Measurements from ENCODE around the gene GNA14.
"Not testable (repeated sequence)": the region's sequence is repeated elsewhere in the genome, so short reads cannot be mapped to it uniquely, and the experiment has no call there.

Gene GNA14

DNA sequence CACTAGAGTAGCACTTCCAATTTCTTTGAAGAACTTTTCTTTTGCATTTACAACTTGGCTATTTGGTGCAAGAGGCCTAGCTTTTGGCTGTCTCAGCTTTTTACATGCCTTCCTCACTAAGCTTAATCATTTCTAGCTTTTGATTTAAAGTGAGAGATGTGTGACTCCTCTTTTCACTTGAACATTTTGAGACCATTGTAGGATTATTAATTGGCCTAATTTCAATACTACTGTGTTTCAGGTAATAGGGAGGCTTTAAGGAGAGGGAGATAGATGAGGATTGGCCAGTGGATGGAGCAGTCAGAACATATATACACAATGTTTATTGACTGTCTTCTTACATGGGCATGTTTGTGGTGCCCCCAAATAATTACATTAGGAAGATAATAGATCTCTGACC is 161.7 kb downstream of the GNA14 start:
- DNase-seq: peak; percentile 37

DNA sequence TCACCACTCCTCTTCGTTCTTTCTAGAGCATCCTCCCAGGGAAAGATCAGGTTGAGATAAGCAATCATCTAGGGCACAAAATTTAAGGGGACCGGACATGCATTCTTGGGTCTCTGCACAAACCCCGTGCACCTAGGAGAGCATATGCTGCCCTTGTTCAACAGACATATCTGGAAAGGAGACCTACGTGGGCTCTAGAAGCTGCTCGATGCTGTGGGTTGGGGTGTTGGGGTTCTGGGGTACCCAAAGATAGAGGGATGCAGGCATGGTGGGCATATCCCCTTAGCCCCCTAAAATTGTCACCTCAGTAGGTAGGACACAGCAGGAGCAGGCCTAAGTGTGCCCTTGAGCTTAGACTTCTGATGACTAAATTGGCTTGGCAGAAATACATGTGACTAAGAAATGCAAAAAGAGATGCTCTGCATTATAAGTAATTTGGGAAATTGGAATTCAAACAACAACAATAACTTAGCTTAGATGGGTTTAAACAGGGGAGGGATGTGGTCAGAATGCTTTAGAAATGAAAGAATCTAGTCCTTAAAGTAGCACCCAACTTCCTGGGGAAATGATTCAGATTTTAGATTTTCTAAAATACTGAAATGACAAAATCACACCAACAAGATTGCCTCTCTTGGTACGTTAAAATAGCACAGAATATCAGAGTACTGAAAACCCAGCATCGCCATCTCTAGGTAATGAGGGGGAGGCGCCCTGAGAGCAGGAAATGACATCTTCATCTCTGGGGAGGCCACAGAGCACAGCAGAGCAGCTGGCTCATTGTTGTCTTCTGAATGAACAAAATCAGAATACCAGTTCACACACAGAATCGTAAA is 172.3 kb downstream of the GNA14 start:
- peak; percentile 93 for DNase-seq

GRCh38 chr9:77474936-77475335 is 173.2 kb downstream of the GNA14 start:
- DNase-seq: no peak

GRCh38 chr9:77472646-77473045 is 175.5 kb downstream of the GNA14 start:
- no peak for DNase-seq

GRCh38 chr9:77471572-77471971 is 176.6 kb downstream of the GNA14 start:
- DNase-seq: no peak

- DNase-seq: no peak
Measured at GRCh38 chr9:77469515-77470231, 178.4 kb downstream of the GNA14 start.

GRCh38 chr9:77464661-77465060 is 183.5 kb downstream of the GNA14 start:
- no peak for DNase-seq

GRCh38 chr9:77463151-77463550 is 185.0 kb downstream of the GNA14 start:
- no peak for DNase-seq

- DNase-seq: no peak
Measured at GRCh38 chr9:77462066-77462465, 186.1 kb downstream of the GNA14 start.

- DNase-seq: no peak
Measured at GRCh38 chr9:77460938-77461337, 187.2 kb downstream of the GNA14 start.

- DNase-seq: peak; percentile 82
Measured at GRCh38 chr9:77457916-77458592, 190.1 kb downstream of the GNA14 start.

DNA sequence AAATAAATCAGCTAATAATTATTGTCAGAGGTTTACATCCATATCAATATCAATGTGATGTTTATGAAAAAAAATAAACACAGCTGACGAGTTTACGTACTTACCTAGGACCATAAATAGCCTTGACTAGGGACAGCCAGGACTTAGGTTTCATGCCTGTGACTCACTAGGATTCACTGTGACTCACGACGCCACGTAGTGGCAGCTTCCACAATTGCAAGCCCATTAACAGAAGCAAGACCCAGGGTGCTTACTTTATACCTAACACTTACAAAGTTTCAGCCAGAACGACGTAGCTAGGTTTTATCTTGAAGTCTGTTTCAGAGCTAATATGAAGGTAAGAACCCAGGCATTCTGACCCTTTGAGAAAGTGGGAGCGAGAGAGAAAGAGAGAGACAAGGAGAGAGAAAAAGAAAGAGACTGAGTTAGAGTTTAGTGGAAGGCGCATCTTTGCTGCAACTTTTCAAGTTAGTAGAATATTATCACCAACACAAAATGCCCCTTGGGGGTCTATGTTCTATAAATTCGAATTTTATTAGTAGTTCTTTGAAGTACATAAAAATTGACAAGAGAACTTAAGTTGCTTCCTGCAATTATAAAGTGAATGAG is 191.2 kb downstream of the GNA14 start:
- DNase-seq: peak; percentile 90

- DNase-seq: peak; percentile 55
Measured at GRCh38 chr9:77455312-77455927, 192.7 kb downstream of the GNA14 start.

GRCh38 chr9:77454663-77455062 is 193.5 kb downstream of the GNA14 start:
- no peak for DNase-seq

DNA sequence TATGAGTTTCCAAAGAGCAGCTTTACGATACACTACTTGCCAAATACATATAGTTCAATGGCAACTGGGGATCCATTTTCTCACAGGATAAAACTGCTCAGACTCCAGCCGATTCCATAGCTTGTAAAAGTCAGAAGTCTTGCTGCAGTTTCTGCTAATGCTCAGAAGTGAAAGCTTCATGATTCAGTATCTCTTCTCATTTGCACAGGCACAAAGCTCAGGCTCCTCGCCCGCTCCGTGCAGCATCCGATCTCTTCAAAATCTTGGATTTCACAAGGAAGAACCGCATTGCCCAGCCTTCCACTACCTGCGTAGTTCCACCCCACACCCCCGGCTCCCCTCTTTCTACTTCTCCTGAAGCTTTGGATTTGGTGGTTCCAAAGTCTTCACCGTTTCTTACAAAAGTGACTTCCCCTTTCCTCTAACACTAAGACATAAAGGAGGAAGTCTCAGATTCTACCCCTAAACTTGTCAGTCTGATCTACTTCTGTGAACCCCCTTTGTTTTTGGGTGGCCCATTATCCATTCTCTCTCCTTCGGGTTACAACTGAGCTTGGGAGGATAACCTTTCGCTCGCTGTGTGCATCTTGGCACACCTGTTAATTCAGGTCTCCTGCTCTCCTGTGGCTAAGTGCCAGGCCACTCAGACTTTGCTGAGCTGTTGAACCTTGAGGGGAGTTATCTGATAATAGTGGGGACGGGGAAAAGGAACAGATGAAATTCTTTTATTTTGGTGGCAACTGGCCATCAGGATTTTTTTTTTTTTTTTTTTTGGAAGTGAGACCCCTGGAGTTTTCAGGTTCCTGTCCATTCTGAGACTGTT is 194.1 kb downstream of the GNA14 start:
- DNase-seq: no peak

DNA sequence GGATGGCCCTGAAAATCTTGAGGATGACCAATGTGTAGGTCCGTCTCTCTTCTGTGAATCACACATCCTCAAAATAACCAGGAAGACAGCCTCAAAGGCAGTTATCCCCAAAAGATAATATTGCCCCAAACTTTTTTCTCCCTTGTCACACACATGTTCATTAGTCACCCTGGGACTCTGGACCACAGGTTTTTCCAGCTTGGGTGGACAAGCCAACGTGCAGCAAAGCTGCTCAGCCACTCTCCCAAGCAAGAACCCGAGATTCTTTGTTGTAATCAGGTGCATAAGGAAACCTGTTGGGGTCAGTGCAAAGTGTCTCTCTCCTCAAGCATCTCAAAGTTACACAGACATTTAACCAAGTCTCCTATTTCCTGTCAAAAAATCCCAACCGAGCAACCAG is 196.6 kb downstream of the GNA14 start:
- DNase-seq: no peak

GRCh38 chr9:77450085-77450475 is 198.0 kb downstream of the GNA14 start:
- no peak for DNase-seq

- no peak for DNase-seq
Measured at GRCh38 chr9:77449240-77450084, 198.7 kb downstream of the GNA14 start.

DNA sequence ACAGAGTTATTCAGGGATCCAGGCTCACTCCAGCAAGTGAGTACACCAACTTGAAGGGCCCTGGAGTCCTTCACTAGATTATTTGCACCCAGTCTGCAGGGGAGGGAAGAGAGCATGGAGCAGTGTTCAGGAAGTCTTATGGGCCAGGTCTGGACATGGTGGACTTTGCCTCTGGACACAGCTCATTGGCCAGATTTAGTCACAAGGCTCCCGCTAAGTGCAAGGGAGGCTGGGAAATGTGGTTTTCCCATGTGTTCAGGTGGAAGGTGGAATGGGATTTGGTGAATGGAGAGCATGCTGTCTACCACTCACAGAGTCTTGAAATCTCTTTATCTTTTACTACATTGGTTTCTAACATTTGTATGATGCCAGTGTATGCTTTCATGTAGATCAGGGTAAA is 200.5 kb downstream of the GNA14 start:
- no peak for DNase-seq

GRCh38 chr9:77442436-77442835 is 205.7 kb downstream of the GNA14 start:
- DNase-seq: no peak

DNA sequence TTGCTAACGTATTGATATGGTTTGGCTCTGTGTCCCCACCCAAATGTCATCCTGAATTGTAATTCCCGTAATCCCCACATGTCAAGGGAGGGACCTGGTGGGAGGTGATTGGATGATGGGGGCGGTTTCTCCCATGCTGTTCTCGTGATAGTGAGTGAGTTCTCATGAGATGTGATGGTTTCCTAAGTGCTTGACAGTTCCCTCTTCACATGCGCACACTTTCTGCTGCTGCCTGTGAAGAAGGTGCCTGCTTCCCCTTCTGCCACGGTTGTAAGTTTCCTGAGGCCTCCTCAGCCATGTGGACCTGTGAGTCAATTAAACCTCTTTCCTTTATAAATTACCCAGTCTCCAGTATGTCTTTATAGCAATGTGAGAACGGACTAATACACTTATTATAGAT is 207.0 kb downstream of the GNA14 start:
- DNase-seq: not testable (repeated sequence)
